Stimulated activated CD4-positive, alpha-beta T cell treated with anti-CD3 and anti-CD28 coated beads, Interleukin-15, amount 100 ng/mL, for 24 hours (primary cell): ENCODE measurements around the gene CDAN1.

Experiments
- DNase-seq: peaks from one replicate; pipeline ENCODE4 v3.0.0-alpha.2; 2020

CDAN1 gene

DNA sequence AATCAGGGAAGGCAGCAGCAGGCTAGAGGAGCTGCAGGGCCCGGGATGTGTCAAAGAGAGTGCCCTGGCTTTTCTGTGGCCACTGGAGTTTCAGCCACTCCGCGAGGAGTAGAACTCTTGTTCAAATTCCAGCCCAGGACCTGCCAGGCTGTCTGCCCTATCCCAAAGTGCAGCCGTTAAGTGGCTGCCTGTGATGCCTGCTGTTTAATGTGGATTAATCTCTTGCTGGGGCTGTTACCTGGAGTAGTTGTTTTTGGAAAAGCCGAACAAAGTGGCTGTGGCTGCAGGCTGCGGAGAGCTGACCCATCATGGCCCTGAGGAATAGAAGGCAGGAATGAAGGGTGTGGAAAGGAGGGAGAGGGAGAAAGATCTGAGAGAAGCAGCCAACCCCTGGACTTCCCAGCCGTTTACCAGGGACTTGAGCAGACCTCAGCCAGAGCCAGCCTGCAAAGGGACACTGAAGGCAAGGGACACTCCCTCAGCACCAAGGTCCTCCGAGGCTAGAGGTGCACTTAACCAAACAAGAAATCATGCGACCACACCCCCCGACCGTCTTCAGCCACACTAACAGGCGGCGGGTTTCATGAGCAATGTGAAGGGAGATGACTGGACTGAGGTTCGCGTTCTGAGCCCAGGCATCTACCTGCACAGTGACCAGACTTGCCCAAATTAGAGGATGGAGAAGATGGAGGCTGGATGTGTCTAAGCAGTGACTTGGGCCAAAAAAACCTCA is 4.7 kb downstream of the CDAN1 start:
- DNase-seq, result no peak

DNA sequence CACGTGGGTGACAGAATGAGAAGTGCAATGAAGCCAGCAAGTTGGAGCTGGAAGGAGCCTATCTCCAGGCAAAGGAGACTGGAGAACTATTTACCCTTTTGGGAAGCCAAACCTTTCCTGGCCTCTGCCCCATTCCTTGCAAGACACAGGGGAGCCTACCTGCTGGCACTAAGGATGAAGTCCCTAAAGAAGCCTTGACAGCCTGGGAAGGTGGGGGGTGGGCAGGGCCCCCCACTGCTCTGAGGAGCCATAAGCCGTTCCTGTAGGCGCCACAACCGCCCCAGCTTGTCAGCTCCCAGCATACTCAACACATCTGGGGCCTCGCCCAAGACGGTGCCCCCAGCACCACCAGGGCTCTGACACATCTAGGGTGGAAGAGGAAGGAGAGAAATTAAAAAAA is 5.5 kb downstream of the CDAN1 start:
- no peak for DNase-seq

DNA sequence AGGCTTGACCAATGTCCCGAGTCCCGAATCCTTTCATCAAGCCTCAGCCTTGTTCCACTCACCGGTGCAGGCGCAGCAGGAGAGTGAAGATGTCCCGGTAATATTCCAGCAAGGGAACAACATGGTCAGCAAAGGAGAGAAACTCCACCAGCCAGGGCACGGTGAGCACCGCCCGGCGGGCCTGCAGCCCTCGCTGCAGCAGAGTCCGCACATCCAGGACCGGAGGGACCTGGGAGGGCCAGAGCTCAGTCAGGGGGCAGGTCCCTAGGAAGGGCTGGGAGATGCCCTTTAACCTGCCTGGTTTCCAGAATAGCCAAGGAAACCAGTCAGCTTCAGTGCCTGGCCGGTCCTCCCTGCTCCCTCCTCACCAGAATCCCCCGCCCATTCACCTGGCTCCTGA is 6.4 kb downstream of the CDAN1 start:
- no peak for DNase-seq

DNA sequence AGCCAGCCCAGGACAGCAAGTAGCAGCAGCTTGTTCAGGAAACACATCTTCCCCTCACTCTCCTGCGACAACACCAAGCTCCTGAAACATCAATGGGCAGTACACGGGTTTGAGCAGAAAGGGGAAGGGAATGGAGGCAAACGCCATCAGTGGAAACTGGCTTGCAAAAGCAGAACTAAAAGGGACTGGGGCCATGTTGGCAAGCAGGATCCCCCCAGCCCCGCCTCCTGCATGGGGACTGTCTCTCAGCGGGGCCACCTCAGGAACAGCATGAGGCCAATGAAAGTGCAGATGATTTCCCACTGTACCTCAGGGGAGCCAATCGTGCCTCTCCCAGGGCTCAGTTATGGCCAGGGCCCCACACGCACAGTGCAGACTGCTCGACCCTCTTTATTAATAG is 6.8 kb downstream of the CDAN1 start:
- no peak for DNase-seq

DNA sequence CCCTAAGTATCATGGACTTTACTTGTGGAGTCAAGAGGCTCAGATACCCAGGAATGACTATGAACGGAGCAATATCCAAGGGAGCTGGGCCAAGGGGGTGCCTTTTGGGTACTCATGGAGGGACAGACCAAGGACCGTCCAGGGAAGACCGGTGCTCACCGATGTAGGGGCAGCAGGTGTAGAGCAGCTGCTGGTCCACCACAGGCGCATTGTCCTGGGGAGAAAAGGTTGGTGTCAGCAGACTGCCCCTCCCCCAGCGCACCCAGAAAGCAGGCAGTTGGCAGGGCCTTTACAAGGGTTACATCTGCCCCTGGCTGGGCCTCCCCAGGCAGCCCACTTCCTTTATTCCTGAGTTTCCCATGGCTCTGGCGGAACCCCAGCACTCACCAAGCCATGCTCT is 7.5 kb downstream of the CDAN1 start:
- no peak for DNase-seq

DNA sequence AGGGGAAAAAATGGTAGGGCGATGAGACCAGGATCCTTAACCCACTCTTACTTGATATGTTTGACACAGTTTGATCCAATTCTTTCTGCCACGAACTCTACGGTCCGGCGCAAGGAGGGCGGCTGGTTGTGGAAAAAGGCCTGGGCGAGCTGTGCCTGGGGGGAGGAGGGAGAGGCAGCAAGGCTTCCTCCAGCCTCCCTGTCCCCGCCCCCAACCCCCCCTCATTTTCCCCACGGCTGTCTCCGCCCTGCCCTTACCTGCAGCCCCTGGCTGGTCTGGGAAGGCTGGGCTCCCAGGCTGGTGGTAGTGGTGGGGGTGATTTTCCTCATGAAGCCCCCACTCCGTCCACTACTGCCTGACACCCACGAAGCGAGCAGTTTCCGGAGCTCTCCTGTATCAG is 8.0 kb downstream of the CDAN1 start:
- no peak for DNase-seq

DNA sequence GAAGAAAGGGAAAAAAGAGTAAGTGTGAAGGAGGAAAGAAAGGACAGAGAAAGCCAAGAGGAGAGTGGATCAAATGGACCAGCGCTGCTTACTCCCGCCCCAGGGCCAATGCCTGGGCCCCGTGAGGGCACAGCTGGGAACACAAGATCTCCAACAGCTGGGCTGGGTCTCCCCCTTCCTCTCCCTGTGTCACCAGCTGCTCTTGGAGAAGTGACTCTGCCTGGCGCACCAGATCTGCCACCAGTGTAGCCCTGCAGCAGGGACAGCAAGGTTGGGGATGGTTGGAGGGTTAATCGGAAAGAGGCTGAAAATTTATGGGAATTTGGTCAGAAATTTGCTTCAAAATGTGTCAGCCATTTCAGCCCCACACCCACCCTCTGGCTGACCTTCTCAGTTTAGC is 8.4 kb downstream of the CDAN1 start:
- DNase-seq, result no peak

DNA sequence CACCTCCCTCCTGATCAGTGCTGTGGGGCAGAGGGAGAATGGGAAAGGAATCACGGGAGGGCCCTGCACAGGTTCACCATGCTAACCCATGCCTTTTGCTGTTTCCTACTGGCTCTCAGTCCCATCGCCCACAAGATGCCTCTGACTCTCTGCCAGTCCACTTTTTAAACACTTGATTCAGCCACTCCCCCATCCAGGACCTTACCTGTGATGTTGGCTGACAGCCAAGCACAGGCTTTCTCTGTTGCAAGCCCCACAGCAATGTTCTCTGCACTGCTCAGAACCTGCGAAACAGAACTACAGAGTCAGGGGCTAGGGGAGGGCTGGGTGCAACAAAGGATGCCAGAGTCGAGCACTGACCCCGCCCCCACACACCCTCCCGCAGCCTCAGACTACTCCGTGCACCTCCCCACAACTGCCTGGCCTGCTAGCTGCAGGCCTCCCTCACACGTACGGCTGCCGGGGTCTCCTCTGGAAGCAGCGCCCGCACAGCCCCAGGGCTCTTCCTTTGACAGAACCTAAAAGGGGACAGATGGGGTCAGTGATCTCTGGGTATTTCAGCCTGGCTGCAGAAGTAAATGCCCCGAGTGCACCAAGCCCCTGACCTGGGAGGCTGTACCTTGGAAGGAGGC is 9.1 kb downstream of the CDAN1 start:
- DNase-seq, result no peak

DNA sequence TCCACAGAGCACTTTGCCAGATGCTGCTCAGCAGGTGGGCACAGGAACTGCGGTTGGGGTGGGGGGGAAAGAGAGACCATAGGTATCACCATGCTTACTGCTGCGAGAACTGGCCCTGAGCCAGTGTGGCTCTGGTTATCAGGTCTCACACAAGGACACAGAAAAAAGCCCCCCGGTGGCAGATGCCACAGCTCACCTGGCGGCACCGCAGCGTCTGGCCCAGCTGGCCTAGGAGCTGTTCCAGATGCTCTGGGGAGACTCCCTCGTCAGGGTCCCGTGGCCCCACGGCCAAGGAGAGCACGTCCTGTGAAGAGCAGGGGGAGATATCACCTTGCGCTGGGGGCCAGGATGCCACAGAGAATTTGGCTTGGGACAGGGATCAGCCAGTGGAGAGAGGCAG is 10.8 kb downstream of the CDAN1 start:
- DNase-seq, result no peak

DNA sequence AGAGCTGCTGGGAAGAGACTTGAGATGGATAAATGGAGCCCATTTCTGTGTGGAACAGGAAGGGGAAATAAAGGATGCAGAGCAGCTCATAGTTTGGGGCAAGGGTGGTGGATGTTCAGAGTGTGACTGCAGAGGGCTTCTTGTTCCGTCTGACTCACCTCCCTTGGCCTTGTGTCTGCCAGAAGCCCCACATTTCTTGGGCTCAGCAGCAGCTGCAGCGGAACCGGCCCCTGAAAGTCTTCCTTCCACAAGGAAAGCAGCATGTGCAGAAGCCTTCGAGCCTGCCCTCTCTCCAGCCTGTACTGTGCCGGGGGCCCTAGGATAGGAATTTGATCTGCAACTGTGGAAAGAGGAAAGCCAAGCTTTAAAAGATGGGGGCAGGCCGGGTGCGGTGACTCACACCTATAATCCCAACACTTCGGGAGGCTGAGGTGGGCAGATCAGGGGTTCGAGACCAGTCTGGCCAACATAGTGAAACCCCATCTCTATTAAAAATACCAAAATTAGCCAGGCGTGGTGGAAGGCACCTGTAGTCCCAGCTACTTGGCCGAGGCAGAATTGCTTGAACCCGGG is 11.5 kb downstream of the CDAN1 start:
- no peak for DNase-seq

DNA sequence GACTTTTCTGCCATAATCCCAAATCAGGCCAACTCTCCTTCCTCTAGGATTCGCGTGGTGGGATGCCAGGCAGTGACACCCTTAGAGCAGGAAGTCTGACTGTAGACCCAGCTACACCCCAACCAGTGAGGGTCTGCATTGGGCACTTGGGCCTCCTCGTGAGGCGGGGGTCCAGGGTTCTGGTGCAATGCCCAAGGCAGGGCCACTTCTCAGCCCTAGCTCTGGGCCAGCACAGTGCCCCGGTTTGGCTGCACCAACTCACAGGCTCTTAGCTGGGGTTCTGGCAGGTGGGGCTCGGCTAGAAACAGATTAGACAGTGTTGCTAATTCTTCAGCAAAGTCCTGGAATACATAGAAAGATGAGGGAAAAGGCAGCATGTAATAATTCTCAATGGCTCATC is 12.7 kb downstream of the CDAN1 start:
- DNase-seq, result no peak

DNA sequence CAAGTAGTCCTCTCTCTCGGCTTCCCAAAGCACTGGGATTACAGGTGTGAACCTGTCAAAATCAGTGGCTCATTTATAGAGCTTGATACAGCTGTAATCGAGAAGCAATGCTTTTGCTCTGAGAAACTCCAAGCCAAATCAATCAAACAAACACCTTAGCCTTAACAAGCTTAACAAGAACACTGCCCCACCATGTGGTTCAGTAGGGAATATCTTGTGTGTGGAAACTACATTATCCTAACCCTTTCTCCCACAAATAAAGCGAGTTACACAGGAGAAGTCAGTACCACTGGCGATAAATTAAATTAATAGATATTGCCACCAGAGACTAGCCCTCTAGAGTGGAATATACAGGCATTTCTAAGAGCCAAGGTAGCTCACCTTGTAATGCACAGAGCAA is 13.9 kb downstream of the CDAN1 start:
- no peak for DNase-seq

DNA sequence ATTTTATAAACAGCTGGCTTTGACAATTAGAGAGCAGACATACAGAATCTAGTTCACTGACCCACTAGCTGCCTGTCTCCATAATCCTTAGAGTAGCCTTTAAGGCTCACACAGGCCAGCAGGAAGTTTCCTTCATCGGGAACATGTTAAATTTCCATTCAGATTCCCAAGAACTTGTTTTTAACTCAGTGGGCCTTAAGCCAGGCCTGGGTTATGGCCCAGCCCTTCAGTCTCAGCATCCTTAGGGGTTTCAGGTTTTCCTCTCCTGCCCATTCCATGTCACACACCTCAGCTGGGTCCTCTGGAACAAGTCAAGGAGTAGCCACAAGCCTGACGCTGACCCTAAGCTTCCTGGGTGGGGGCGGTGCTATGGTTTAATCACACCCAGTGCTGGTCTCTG is 15.0 kb downstream of the CDAN1 start:
- DNase-seq, result no peak

DNA sequence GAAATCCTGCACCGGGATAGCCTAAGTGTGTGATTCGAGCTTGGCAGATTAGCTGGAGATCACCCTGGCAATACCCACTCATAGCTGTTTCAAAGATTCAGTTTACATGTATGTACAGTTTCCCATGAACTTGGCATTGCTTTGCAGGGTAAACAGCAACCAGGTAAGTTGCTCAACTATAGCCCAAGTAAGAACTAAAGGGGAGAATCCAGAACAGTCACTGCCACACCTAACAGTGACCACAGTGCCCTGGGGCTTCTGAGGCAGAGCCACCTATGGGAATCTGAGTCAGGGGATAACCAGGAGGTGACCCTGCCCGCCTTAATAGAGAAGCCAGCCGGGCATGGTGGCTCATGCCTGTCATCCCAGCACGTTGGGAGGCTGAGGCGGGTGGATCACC is 15.9 kb downstream of the CDAN1 start:
- DNase-seq, result no peak

DNA sequence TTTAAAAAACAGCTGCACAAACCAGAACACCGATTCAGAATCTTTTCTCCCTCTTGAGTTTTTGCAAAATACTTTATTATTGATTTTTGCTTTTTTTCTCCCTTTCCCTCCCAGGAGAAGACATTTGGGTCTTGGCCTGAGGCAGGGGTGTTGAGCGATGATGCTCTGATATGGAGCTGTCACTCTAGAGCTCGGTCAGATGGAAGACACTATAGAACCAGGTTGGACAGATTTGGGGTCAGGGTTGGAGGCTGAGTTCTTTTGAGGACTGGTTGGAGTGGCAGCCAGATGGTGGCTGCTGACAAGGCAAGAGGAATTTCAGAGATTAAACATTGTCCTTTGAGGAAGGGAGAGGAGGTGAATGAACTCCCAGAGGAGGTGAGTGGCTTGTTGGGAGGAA is 16.9 kb downstream of the CDAN1 start:
- DNase-seq, result no peak

DNA sequence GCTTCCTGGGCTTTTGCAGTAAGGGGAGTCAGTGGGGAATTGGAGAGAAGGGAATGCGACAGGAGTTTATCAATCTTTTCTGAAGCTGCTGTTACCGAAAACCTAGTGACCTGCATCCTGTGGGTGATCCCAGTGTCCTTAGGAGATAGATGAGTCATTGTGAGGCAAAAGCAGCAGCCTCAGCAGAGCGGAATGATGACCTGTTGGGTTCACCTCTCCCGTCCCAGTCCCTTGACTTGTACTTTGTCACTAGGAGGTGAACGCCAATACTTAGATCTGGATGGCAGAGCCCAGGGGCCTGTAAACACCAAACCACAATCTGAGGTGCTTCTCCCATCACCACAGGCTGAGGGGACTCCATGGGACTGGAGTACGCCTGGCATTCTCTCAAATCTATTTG is 17.9 kb downstream of the CDAN1 start:
- DNase-seq, result no peak

DNA sequence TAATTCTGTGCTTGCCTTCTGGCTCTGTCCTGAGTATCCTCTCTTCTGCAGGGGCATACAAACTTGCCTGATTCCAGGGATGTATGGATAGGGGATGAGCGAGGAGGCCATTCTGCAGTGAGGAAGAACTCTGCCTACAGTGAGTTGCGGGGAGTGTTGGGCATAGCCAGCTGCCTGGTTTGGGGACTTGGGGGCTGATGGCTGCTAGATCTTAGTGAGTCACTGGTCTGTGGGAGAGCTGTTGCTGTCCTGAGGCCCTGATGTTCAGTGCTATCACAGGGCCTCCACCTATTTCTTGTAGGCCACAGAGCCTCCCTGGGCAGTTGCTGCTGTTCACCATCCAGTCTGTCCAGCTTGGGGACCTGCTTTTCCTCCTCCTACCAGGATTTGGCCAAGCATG is 20.3 kb downstream of the CDAN1 start:
- DNase-seq, result no peak

DNA sequence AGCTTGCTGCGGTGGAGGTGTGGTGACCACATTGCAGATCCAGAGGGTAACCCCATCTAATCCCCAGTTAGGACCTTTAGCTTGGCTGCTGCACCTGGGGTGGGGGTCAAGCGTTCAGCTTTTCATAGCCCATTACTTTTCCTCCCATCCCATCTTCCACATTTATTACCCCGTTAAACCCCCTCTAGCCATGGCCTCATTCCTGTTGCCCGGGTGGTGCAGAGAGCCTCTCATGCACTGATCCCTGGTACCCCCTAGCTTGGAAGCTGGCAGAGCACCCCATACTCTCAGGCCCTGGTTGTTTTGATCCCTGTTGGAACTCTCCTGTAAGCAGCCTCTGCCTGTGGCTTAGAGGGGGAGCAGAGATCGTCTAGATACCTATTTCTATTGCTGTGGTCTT is 20.8 kb downstream of the CDAN1 start:
- DNase-seq, result no peak

DNA sequence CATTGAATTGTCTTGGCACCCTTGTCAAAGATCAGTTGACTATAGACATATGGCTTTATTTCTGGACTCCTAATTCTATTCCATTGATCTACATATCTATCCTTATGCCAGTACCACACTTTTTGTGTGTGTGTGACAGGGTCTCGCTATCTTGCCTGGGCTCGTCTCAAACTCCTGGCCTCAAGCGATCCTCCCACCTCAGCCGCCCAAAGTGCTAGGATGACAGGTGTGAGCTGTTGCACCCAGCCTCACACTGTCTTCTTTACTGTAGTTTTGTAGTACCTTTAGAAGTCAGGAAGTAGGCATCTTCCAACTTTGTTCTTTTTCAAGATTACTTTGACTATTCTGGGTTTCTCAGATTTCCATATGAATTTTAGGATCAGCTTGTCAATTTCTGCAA is 24.3 kb downstream of the CDAN1 start:
- no peak for DNase-seq

DNA sequence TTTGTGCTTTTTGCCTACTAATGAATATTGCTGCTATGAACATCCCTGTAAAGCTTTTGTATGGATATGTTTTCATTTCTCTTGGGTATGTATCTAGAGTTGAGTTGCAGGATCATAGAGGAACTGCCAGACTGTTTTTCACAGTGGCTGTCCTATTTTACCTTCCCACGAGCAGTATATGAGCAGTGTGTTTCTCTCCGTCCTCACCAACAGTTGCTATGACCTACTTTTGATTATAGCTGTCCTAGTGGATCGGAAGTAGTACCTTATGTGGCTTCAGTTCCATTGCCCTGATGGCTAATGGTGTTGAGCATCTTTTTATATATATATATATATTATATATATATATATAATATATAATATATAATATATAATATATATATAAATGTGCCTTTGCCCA is 25.2 kb downstream of the CDAN1 start:
- DNase-seq, result no peak

DNA sequence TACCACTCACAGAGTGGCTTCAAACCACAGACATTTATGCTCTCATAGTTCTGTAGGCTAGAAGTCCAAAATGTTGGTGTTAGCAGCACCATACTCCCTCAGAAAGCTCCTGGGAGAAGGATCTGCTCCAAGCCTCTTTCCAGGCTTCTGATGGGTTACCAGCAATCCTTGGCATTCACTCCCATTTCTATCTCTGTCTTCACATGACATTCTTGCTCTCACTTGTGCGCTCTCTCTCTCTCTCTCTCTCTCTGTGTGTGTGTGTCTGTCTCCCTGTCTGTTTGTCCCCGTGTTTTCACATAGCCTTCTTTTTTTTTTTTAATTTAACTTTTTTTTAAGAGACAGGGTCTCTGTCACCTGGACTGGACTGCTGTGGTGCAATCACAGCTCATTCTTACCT is 26.3 kb downstream of the CDAN1 start:
- no peak for DNase-seq

DNA sequence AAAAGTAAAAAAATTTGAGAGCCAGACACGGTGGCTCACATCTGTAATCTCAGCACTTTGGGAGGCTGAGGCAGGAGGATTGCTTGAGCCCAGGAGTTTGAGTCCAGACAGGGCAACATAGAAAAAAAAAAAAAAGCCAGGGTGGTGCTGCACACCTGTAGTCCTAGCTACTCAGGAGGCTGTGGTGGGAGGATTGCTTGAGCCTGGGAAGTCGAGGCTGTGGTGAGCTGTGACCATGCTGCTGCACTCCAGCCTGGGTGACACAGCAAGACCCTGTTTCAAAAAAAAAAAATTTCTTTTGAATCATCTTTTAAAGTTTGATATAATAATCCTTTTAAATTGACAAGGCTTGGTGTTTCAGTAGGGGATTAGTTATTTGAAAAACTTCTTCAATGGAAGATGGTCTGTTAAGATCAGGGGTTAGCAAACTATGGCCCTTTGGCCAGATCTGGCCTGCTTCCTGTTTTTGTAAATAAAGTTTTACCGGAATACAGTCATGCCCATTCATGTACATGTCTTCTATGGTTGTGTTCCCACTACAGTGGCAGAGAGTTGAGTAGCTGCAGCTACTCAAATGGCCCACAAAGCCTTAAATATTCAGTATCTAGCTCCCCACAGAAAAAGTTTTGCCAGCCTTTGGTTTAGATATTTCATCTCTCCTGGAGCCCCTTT is 28.9 kb downstream of the CDAN1 start:
- no peak for DNase-seq

DNA sequence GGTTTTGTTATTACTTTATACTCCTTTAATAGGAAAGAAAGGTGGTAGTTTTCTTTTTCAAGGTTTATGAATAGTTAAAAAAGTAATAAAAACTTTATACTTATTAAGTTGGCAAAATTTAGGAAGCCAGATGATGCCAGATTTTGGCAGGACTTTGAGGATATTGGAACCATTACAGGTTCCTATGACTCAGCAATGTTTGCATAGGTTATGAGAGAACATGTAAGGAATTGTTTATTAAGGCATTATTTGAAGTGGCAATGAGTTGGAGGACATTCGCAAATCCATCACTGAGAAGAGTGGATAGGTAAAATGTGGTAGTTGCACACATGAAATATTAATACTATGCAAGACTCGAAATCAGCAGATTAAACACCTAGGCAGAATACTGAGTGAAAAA is 29.9 kb downstream of the CDAN1 start:
- DNase-seq, result no peak

DNA sequence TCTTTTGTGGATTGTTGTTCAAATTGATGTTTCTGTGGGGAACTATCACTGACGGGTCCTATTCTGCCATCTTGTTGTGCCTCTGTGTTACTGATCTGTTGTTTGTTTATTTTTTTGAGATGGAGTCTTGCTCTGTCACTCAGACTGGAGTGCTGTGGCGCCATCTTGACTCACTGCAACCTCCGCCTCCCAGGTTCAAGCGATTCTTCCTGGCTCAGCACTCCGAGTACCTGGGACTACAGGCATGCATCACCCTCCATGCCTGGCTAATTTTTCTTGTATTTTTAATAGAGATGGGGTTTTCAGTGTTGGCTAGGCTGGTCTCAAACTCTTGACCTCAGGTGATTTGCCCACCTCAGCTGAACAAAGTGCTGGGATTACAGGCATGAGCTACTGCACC is 31.6 kb downstream of the CDAN1 start:
- DNase-seq, result no peak
